GM18951 (cell line): Measurements from ENCODE around the gene IFIT2.
"Not testable (repeated sequence)": the region's sequence is repeated elsewhere in the genome, so short reads cannot be mapped to it uniquely, and the experiment has no call there.

Source experiments
- POLR2A ChIP-seq: IDR thresholded peaks from 4 replicates; pipeline ENCODE4 v1.6.1; 2011; ENCODE audit warnings: mild to moderate bottlenecking; ENCODE audit not compliant: insufficient read length, insufficient read depth; ENCODE audit errors: extremely low read depth
- in situ Hi-C: fragments of 300-500 bp; cut with MboI; formaldehyde crosslinking; loops from one replicate; pipeline ENCODE4 v1.12.0; 2022; ENCODE audit warnings: low sequenced_read_pairs, mixed read lengths, inconsistent platforms; ENCODE audit not compliant: unreplicated experiment

The IFIT2 gene

GRCh38 chr10:89348481-89348880 is 46.6 kb downstream of the IFIT2 start:
- in situ Hi-C loops: no loop called here
- no peak for TF ChIP-seq POLR2A

- TF ChIP-seq POLR2A: no peak
- in situ Hi-C loops: no loop called here
These were observed 47.1 kb downstream of the IFIT2 start for GRCh38 chr10:89348975-89349374.

- in situ Hi-C loops: not testable (repeated sequence)
These were observed 48.9 kb downstream of the IFIT2 start for GRCh38 chr10:89350631-89351315.

DNA sequence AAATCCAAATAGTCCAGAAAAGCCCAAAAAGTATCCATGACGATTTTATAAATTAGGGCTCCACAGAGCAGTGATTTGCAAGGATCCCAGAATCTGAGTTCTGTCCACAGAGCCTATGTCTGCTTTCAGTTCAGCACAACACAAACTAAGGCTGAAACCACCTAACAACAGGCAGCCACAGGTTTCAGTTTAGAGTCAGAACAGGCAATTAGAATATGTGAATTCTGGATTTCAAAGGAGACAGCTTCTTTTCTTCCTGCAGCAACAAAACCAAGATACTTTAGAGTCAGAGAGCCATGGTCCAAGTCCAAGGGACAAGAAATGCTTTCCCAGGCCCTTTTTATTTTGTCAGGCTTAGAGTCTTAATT is 49.5 kb downstream of the IFIT2 start:
- TF ChIP-seq POLR2A: no peak
- in situ Hi-C loops: no loop called here

- in situ Hi-C loops: no loop called here
- TF ChIP-seq POLR2A: no peak
These were observed 50.1 kb downstream of the IFIT2 start for GRCh38 chr10:89351780-89352597.

DNA sequence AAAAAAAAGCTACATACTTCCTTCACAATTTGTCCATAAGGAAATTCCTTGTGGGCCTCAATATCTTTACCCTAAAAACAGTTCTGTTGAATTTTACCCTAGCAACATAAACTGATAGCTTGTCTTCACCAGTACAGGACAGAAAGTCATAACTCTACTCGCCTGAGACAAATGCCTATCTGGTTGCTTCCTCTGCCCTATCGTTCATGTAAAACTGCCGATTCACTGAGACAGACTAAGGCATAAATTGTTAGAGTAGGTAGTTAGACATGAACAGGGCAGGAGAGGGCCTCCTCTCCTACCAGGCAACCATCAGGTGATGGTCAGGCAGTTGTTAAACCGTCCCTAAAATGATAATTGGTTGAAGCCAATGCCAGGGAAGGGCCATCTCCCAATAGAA is 51.0 kb downstream of the IFIT2 start:
- TF ChIP-seq POLR2A: no peak
- in situ Hi-C loops: no loop called here

- in situ Hi-C loops: no loop called here
These were observed 53.6 kb downstream of the IFIT2 start for GRCh38 chr10:89355394-89355931.

GRCh38 chr10:89357096-89357495 is 55.2 kb downstream of the IFIT2 start:
- no peak for TF ChIP-seq POLR2A
- in situ Hi-C loops: no loop called here

More at GRCh38 chr10:89355394-89355931, 53.6 kb downstream of the IFIT2 start:
- no peak for TF ChIP-seq POLR2A

DNA sequence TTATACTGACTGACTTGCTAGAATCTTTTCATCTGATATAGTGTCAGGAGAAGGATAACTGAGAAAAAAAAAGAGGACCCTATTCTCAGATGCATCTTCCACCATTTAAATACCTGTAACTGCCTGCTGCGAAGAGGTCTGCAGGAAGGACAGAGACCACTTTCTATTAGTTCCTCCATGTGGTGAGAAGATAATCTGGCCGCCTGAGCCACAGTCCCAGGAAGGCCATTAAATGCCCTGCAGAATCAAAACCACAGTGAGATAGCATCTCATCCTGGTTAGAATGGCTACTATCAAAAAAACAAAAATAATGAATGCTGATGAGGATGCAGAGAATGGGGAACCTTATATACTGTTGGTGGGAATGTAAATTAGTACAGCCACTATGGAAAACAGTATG is 56.1 kb downstream of the IFIT2 start:
- in situ Hi-C loops: no loop called here
- TF ChIP-seq POLR2A: no peak
